Measurements from ENCODE around the gene SFXN3. TPM values are rescaled to one million over a fixed set of nuclear protein-coding genes. Genes with fewer than 3 reads are reported as not detected.
A peak's percentile ranks its signal among the peaks of the same experiment; 100 is the strongest.

SFXN3 gene
- total and polyA plus RNA-seq, 2 of the 8 experiments (the other 6 are each of a cell fraction or from before 2014, with no cell fraction given) = 2.6 to 2.8 TPM

- TF ChIP-seq, protein P1, sequence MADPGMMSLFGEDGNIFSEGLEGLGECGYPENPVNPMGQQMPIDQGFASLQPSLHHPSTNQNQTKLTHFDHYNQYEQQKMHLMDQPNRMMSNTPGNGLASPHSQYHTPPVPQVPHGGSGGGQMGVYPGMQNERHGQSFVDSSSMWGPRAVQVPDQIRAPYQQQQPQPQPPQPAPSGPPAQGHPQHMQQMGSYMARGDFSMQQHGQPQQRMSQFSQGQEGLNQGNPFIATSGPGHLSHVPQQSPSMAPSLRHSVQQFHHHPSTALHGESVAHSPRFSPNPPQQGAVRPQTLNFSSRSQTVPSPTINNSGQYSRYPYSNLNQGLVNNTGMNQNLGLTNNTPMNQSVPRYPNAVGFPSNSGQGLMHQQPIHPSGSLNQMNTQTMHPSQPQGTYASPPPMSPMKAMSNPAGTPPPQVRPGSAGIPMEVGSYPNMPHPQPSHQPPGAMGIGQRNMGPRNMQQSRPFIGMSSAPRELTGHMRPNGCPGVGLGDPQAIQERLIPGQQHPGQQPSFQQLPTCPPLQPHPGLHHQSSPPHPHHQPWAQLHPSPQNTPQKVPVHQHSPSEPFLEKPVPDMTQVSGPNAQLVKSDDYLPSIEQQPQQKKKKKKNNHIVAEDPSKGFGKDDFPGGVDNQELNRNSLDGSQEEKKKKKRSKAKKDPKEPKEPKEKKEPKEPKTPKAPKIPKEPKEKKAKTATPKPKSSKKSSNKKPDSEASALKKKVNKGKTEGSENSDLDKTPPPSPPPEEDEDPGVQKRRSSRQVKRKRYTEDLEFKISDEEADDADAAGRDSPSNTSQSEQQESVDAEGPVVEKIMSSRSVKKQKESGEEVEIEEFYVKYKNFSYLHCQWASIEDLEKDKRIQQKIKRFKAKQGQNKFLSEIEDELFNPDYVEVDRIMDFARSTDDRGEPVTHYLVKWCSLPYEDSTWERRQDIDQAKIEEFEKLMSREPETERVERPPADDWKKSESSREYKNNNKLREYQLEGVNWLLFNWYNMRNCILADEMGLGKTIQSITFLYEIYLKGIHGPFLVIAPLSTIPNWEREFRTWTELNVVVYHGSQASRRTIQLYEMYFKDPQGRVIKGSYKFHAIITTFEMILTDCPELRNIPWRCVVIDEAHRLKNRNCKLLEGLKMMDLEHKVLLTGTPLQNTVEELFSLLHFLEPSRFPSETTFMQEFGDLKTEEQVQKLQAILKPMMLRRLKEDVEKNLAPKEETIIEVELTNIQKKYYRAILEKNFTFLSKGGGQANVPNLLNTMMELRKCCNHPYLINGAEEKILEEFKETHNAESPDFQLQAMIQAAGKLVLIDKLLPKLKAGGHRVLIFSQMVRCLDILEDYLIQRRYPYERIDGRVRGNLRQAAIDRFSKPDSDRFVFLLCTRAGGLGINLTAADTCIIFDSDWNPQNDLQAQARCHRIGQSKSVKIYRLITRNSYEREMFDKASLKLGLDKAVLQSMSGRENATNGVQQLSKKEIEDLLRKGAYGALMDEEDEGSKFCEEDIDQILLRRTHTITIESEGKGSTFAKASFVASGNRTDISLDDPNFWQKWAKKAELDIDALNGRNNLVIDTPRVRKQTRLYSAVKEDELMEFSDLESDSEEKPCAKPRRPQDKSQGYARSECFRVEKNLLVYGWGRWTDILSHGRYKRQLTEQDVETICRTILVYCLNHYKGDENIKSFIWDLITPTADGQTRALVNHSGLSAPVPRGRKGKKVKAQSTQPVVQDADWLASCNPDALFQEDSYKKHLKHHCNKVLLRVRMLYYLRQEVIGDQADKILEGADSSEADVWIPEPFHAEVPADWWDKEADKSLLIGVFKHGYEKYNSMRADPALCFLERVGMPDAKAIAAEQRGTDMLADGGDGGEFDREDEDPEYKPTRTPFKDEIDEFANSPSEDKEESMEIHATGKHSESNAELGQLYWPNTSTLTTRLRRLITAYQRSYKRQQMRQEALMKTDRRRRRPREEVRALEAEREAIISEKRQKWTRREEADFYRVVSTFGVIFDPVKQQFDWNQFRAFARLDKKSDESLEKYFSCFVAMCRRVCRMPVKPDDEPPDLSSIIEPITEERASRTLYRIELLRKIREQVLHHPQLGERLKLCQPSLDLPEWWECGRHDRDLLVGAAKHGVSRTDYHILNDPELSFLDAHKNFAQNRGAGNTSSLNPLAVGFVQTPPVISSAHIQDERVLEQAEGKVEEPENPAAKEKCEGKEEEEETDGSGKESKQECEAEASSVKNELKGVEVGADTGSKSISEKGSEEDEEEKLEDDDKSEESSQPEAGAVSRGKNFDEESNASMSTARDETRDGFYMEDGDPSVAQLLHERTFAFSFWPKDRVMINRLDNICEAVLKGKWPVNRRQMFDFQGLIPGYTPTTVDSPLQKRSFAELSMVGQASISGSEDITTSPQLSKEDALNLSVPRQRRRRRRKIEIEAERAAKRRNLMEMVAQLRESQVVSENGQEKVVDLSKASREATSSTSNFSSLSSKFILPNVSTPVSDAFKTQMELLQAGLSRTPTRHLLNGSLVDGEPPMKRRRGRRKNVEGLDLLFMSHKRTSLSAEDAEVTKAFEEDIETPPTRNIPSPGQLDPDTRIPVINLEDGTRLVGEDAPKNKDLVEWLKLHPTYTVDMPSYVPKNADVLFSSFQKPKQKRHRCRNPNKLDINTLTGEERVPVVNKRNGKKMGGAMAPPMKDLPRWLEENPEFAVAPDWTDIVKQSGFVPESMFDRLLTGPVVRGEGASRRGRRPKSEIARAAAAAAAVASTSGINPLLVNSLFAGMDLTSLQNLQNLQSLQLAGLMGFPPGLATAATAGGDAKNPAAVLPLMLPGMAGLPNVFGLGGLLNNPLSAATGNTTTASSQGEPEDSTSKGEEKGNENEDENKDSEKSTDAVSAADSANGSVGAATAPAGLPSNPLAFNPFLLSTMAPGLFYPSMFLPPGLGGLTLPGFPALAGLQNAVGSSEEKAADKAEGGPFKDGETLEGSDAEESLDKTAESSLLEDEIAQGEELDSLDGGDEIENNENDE (IDR thresholded peaks at IDR 0.05; ENCODE audit: insufficient replicate concordance, low read length) = no peak
- TF ChIP-seq POLR2A (IDR thresholded peaks at IDR 0.05; ENCODE audit: control extremely low read depth in 1 of 2, low read depth in 2 of 2, low read length in 2 of 2) = no peak
- peak; percentile 35; the same call in 1 of the 2 replicates for TF ChIP-seq BACH1 (IDR thresholded peaks at IDR 0.05; ENCODE audit: low read length)
- TF ChIP-seq RXRA (IDR thresholded peaks at IDR 0.05; ENCODE audit: insufficient read depth, low read depth, low read length) = no peak
- no peak for TF ChIP-seq JUN (IDR thresholded peaks at IDR 0.05; ENCODE audit: low read depth, low read length)
- TF ChIP-seq TAF7 (optimal IDR thresholded peaks at IDR 0.05; ENCODE audit: borderline replicate concordance, low read depth, low read length) = no peak
- no peak for TF ChIP-seq RNF2 (IDR thresholded peaks at IDR 0.05; ENCODE audit: borderline replicate concordance, low read depth, low read length, missing control alignments, poor library complexity, severe bottlenecking)
- no peak for TF ChIP-seq RBBP5 (IDR thresholded peaks at IDR 0.05; ENCODE audit: borderline replicate concordance, low read depth, low read length)
- TF ChIP-seq KDM4A (IDR thresholded peaks at IDR 0.05; ENCODE audit: low read depth, low read length, severe bottlenecking) = no peak
- no peak for TF ChIP-seq HDAC6 (IDR thresholded peaks at IDR 0.05; ENCODE audit: low read depth, low read length)
Observed at GRCh38 chr10:101012525-101013364, 18.3 kb upstream of the SFXN3 start (continued).

All from H1 (cell line).